ENCODE measurements around the gene TIGIT. TPM values are rescaled to one million over a fixed set of nuclear protein-coding genes. Genes with fewer than 3 reads are reported as not detected.

The TIGIT gene
- total and polyA plus RNA-seq, 2 experiments from 2014 or later, result 0.07 to 0.50 TPM

- no peak overlapping the region for H3K4me2 ChIP-seq
- H3K4me3 ChIP-seq, result no peak overlapping the region
- Mint-ChIP-seq H3K27me3 (ENCODE audit: insufficient read depth, low read depth, poor library complexity) (peaks cover 1% of the 10 kb centered on the region), H3K4me1 (peaks cover 10% of the 10 kb centered on the region), H3K27ac (no peak overlapping the region), H3K36me3 (ENCODE audit: low read depth) (no peaks in the 10 kb centered on the region), H3K9me3 (no peaks in the 10 kb centered on the region), H3K4me3 (no peak overlapping the region)
- no peaks in the 10 kb centered on the region for H3K27me3 ChIP-seq (ENCODE audit: insufficient read depth)
- H3K36me3 ChIP-seq (ENCODE audit: insufficient read depth), result no peaks in the 10 kb centered on the region
- H3K4me1 ChIP-seq (ENCODE audit: insufficient read depth), result peaks cover 9% of the 10 kb centered on the region
- peaks cover 9% of the 10 kb centered on the region; the same call in 1 of the 2 replicates for H3K9me2 ChIP-seq (ENCODE audit: insufficient read depth)
- DNase-seq (ENCODE audit: low spot score), result no peak
- no peaks in the 10 kb centered on the region for H4K20me1 ChIP-seq (replicated peaks; ENCODE audit: insufficient read depth)
- no peaks in the 10 kb centered on the region for H3F3A ChIP-seq (replicated peaks; ENCODE audit: low read depth)
- ATAC-seq, result no peak
- H3K27ac ChIP-seq (ENCODE audit: low read depth), result no peak overlapping the region
- no peaks in the 10 kb centered on the region for H3K79me2 ChIP-seq (replicated peaks; ENCODE audit: insufficient read depth)
- no peak overlapping the region for H2AFZ ChIP-seq
- TF ChIP-seq ZNF462 (CRISPR knock-in tag; IDR thresholded peaks at IDR 0.05), result no peak
- TF ChIP-seq CTCF (conservative IDR thresholded peaks at IDR 0.05; ENCODE audit: low read depth in 2 of 2), result no peak
- no peak for TF ChIP-seq POLR2AphosphoS5 (IDR thresholded peaks at IDR 0.05; ENCODE audit: low read depth)
- TF ChIP-seq NANOG (IDR thresholded peaks at IDR 0.05; ENCODE audit: borderline replicate concordance), result no peak
- no peak for TF ChIP-seq EZH2phosphoT487 (IDR thresholded peaks at IDR 0.05; ENCODE audit: unreplicated experiment)
- TF ChIP-seq CREB1 (CRISPR knock-in tag; IDR thresholded peaks at IDR 0.05; ENCODE audit: low read depth), result no peak
Measured at GRCh38 chr3:114313426-114313825, 19.6 kb downstream of the TIGIT start.

Measured in GM23338 (cell line).